SK-N-MC (cell line): ENCODE measurements around the gene USP19.

Experiments
- EZH2 ChIP-seq: fragments of 200-600 bp; sonication (generic); IDR thresholded peaks from one replicate; pipeline ENCODE4 v1.6.1; 2017; ENCODE audit warnings: antibody characterized with exemption
- POLR2AphosphoS5 ChIP-seq: IDR thresholded peaks from 2 replicates; pipeline ENCODE4 v1.6.1; 2012; ENCODE audit warnings: mild to moderate bottlenecking, low read depth, low read length, borderline replicate concordance

DNA sequence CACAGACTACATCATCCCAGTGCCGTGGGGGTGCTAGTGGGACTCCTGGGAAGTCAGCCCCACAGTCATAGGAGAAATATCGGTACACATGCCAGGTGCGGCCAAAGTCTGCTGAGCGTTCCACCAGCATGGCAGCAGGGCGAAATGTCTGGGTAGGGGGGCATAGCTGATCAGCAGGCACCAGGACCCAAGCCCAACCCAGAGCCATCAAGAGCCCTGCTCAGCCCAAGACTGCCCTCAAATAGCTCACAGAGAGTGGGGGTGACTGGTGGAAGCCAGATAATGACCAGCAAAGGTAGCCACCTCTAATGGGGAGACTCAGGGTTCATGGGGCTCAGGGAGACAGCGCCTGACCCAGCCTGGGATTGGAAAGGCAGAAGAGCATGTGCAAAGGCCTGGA, 11.0 kb upstream of the USP19 start:
- TF ChIP-seq EZH2 (no peak), POLR2AphosphoS5 (no peak)
